GM21381 (cell line): ENCODE data around the gene HCCS.

ENCODE experiments used
- ATAC-seq: cut with Tn5 transposase; IDR thresholded peaks from one replicate; pipeline ENCODE4 v1.9.1; 2021; ENCODE audit warnings: mild to moderate bottlenecking, moderate library complexity; ENCODE audit not compliant: unreplicated experiment

The HCCS gene

DNA sequence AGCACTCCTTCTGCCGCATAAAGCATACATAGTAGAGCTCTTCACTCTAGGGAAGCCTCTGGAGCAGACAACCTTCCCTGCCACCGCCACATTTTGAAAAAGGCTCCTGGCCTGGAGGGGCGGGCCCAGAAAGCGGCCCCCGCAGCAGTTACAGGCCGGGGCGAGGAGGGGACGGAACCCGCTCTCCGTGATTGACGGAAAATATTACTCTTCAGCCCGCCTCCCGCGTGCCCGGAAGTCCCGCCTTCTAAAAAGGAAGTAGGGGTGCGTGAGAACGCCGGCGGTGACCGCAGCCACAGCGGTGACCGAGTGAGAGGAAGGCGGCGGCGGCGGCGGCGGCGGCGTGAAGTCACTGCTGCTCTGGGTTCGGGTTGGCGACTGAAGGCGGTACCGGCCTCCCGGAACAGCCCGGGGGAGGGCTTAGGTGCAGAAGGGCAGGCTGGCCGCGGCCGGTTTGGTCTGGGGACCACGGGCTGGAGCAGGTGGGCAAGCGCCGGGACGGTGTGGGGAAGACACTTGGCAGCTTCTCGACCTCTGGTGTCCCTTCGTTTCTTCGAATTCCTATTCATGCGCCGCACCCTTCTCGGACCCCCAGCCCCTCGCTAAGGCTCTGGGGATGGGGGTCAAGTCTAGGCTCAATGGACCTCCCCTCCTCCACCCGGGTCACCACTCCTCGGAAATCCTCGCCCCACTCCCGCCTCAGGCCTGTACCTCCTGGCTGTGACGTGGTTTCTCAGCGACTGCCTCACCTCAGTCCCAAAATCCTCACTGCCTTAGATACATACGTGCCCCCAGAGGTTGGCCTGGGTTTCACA, at the start of gene HCCS:
Gene HCCS, plus strand, starts transcription at position 296 of the 815 bp plus-strand sequence. CDS start 729 bp downstream, outside the sequence.
- ATAC-seq: peak; percentile 94

DNA sequence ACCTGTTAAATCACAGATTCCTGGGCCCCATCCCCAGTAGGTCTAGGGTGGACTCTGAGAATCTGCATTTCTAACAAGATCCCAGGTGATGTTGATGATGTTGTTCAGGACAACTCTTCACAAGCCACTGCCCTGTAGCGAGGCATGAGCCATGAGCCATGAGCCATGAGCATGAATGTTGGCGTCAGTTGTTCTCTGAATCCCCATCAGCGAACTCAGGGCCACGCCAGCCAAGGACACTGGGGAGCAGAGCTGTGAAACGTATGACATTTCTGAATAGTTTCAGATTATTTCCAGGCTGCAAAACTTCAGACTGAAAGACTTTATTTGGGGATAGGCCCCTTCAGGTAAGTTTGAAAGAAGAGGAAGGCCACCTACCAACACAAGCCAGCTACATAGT, 46.9 kb upstream of the HCCS start:
- ATAC-seq: no peak

GRCh38 chrX:11064851-11065600, 46.1 kb upstream of the HCCS start:
- ATAC-seq: no peak

DNA sequence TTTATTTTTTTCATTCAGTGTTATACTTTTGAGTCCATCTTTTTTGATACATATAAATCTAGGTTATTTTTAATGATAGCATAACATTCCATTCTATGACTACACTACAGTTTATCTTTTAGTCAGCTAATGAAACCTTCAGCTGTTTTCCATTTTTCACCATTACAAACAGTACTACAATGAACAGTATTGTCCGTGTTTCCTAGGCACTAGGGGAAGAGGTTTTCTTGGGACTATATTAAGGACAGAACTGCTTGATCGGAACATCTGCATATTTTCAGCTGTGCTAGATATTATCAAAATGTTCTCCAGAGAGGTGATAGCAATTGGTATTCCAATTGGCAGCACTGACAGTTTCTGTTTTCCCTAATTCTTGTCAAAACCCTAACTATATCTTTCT, 44.3 kb upstream of the HCCS start:
- no peak for ATAC-seq

- ATAC-seq: no peak
Observed at GRCh38 chrX:11073381-11073780, 37.8 kb upstream of the HCCS start.

- ATAC-seq: no peak
Observed at GRCh38 chrX:11080741-11081305, 30.3 kb upstream of the HCCS start.

DNA sequence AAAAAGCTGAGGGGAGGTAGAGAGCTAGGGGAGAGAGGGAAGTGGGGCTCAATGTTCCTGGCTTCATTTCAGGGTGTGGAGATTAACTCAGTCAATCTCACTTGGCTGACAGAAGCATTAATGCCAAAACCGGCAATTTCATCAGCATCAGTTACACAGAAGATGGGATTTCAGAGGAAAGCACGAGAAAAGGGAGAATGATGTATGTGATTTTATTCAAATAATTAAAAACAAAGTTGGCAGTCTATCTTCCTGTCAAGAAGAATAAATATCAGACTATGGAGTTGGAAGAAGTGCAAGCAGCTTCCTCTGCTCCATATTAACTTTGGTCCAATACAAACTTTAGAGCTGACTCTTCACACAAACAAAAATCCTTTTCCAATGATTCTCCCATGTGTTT, 29.6 kb upstream of the HCCS start:
- no peak for ATAC-seq

DNA sequence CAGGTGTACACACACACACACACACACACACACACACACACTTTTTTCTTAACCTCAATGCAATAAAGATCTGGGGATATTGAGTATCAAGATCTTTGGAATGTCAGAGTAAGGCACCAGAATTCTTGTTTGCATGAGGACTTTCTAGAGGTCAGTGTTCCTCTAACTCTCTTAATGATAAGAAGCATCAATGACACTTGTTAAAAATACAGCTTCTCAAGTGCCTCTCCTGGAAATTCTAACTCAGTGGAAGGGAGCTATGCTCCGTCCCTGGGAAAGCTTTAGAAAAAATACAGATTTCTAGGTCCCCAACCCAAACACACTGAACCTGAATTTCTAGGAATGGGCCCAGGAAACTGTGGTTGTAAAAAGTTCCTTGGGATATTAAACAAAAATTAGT, 25.8 kb upstream of the HCCS start:
- no peak for ATAC-seq

- ATAC-seq: no peak
Observed at GRCh38 chrX:11089802-11090201, 21.3 kb upstream of the HCCS start.

DNA sequence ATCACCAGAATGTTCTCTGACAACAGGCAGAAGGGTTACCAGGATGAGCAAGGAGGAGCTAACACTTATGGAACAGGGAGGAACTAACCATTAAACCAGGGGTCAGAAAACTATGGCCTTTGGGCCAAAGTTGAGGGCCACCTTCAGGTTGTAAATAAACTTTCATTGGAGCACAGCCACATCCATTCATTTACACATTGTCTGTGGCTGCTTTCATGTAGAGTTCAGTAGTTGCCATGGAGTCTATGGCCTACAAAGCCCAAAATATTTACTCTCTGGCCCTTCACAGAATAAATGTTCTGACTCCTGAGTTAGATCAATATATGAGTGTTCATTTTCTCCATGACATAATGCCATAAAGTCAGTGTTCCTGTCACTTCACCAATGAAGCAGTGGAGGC, 13.2 kb upstream of the HCCS start:
- no peak for ATAC-seq

DNA sequence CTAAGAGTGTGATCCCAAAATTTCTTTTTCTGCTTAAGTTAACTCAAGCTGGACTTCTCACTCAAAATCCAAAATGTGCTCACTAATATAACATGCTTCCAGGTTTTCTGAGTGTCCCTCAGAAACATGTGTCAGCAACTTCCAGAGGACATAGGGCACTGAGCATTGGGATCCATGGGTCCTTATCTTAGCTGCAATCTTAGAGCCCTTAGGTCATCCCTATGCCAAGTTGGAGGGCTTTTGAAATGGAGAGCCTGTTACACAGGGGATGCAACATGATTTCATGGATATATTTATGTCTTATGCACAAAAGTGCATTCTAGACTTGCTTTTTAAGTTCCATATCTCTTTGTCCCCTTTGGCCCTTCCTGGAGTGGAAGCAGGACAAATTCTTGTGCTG, 11.7 kb upstream of the HCCS start:
- ATAC-seq: no peak

DNA sequence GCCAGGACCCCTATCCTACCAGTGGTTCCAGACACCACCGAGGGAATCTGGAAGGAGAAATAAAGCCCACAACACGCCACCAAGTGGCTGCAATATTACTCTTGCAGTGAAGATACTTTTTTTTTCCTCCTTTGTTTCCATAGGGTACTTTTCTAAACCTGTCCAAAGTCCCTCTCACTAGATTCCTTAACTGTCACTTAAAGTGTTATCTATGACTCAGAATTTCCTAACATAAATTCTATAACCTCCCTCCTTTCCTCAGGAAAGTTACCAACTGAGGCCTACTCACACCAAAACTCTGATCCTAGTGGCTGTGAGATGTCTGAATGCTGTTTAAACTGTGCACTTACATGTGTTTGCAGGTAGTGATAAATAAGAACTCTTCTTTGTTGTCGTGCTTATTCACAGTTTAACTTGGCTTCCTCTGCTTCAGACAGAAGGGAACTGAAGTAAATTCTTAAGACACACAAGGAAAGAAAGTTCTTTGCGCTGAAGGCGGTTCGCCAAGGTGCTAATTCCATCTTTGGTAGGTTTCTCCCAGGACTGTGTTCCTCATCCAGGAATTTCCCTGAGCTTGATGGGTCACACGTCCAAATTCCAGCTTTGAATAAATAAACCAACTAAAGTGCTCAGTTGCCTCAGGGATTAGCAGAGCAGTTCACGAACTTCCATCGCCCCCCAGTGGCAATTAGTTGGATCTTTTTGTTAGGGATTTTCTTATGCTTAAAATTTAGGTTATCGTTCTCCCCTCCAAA, 10.7 kb upstream of the HCCS start:
- no peak for ATAC-seq

GRCh38 chrX:11103006-11103405, 8.1 kb upstream of the HCCS start:
- ATAC-seq: no peak

DNA sequence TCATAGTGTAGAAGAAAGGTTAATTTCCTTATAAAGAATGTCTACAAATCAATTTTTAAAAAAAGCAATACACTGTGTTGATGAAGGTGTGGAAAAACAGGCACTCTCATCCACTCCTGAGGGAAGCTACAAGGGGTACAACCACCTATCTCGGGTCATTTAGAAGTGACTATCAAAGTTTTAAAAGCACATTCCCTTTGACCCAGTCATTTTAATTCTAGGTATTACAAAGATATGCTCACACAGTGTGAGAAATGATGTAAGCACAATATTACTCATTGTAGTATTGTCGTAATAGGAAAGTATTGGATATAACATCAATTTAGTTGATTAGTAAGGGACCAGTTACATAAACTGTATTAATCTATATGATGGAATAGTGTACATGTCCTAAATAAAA, 7.4 kb upstream of the HCCS start:
- no peak for ATAC-seq

- ATAC-seq: no peak
Observed at GRCh38 chrX:11105080-11105479, 6.1 kb upstream of the HCCS start.

DNA sequence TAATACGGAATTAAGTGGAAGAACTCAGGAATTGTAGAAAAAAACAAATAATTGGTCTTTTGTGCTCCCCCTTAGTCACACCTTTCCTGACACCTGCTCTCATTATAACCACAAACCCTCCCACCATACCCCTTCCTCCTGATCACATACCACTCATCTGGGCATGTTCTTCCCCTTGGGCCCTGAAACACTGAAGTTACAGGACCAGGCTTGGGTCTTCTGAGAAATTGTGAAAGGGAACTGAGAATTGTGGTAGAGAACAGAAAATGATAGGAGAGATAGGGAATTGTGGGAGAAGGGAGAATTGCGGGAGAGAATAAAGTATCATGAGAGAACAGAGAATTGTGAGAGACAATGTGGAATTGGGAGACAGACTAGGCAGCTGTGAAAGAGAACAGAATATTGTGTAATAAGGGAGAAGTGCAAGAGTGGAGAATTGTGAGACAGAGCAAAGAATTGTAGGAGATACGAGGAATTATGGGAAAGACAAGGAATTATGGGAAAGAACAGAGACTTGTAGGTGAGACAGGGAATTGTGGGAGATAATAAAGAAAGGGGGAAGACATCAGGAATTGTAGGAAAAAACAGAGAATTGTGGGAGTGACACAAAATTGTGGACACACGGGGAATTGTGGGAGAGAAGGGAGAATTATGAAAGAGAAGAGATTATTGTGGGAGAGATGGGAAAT, 2.7 kb upstream of the HCCS start:
- no peak for ATAC-seq

DNA sequence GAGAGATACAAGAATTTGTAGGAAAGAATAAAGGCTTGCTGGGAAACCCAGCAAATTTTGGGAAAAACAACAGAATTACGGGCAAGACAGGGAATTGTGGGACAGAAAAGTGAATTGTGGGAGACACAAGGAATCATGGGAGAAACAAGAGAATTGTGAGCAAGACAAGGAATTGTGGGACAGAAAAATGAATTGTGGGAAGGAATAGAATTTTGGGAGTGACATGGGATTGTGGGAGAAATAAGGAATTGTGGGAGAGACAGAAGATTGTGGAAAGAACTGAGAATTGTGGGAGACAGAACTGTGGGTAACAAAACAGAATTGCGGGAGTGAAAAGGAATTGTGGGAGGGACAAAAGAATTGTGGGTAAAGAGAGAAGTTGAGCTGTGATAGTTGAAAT, 1.2 kb upstream of the HCCS start:
- ATAC-seq: no peak

- ATAC-seq: no peak
Observed at GRCh38 chrX:11111947-11112346, 815 bp downstream of the HCCS start.

DNA sequence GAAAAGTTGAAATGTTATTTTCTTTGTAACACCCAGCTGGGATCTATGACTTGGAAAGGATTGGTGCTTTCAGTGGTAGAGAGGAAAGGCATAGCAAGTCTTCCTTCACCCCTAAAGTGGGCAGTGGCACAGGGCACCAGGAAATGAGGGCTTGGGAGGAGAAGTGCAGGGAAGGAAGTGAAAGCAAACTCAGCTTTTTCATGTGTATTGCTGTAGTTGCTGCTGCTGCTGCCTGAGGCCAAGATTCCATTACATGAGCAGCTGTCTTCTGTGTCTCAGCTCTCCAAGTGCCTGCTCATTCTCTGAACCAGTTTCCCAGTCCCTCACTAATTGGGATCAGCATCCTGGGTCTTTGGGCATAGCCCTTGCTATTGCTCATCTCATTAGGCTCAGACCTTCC, 2.6 kb downstream of the HCCS start:
- ATAC-seq: no peak

- ATAC-seq: no peak
Observed at GRCh38 chrX:11117745-11118144, 6.6 kb downstream of the HCCS start.
